Activated T-helper 1 cell treated with anti-CD3 and anti-CD28 coated beads, Interleukin-2, amount 50 U/mL, for 16 hours (primary cell): ENCODE results near the gene BRK1.
"Not testable (repeated sequence)": the region's sequence is repeated elsewhere in the genome, so short reads cannot be mapped to it uniquely, and the experiment has no call there.

Experiments
- DNase-seq, 2 donors: peaks; one replicate each; pipeline ENCODE4 v3.0.0-alpha.2; 2020; ENCODE audit warnings: low read depth in 1 of 2, low spot score in 1 of 2

Gene BRK1

GRCh38 chr3:10142707-10143560 lies 27.5 kb downstream of the BRK1 start:
- no peak for DNase-seq

GRCh38 chr3:10145685-10146084 lies 30.2 kb downstream of the BRK1 start:
- no peak for DNase-seq

GRCh38 chr3:10149226-10149625 lies 33.8 kb downstream of the BRK1 start:
- DNase-seq, result no peak

GRCh38 chr3:10150987-10151386 lies 35.5 kb downstream of the BRK1 start:
- no peak for DNase-seq

GRCh38 chr3:10154335-10155122 lies 39.1 kb downstream of the BRK1 start:
- no peak for DNase-seq

- no peak for DNase-seq
These were observed 39.6 kb downstream of the BRK1 start for GRCh38 chr3:10155123-10155472.

- DNase-seq, result no peak
These were observed 40.2 kb downstream of the BRK1 start for GRCh38 chr3:10155658-10156057.

- no peak for DNase-seq
These were observed 41.6 kb downstream of the BRK1 start for GRCh38 chr3:10157031-10157430.

GRCh38 chr3:10158555-10158954 lies 43.1 kb downstream of the BRK1 start:
- not testable (repeated sequence) for DNase-seq

GRCh38 chr3:10160346-10160745 lies 44.9 kb downstream of the BRK1 start:
- no peak for DNase-seq

- no peak for DNase-seq
These were observed 45.5 kb downstream of the BRK1 start for GRCh38 chr3:10160925-10161324.

GRCh38 chr3:10162185-10162584 lies 46.7 kb downstream of the BRK1 start:
- no peak for DNase-seq

GRCh38 chr3:10164201-10164545 lies 48.7 kb downstream of the BRK1 start:
- DNase-seq, result not testable (repeated sequence)

GRCh38 chr3:10164546-10165393 lies 49.3 kb downstream of the BRK1 start, which contains the start of gene IRAK2:
Gene IRAK2, plus strand, starts transcription at chr3:10164919. Its CDS starts 36 bp downstream, at chr3:10164955.
- peak; percentile 35 to 42 for DNase-seq

- no peak for DNase-seq
These were observed 50.7 kb downstream of the BRK1 start for GRCh38 chr3:10166213-10166604.

GRCh38 chr3:10169000-10169496 lies 53.6 kb downstream of the BRK1 start:
- DNase-seq, result no peak

GRCh38 chr3:10170915-10171478 lies 55.5 kb downstream of the BRK1 start:
- DNase-seq, result no peak

GRCh38 chr3:10173095-10173925 lies 57.8 kb downstream of the BRK1 start:
- no peak for DNase-seq

- DNase-seq, result no peak
These were observed 58.5 kb downstream of the BRK1 start for GRCh38 chr3:10173926-10174435.

GRCh38 chr3:10175334-10175733 lies 59.9 kb downstream of the BRK1 start:
- DNase-seq, result not testable (repeated sequence)
